ENCODE results near the gene WFDC5. TPM values are rescaled to one million over a fixed set of nuclear protein-coding genes. Genes with fewer than 3 reads are reported as not detected.
A peak's percentile ranks its signal among the peaks of the same experiment; 100 is the strongest.

The WFDC5 gene
- total RNA-seq, 1 experiment from 2014 or later: not detected

DNA sequence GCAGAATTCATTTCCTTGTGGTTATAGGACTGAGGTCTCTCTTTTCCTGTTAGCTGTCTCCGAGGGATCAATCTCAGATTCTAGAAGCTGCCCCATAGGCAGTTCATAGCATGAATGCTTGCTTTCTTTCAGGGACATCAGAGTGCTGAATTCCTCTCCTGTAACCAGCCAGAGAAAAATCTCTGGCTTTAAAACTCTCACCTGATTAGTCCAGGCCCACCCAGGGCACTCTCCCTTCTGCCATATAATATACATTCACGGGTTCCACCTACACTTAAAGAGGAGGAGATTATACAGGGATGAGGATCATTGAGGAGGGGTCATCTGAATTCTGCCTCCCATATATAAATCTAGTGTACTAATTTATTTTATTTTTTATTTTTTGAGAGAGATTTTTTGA is 11.9 kb downstream of the WFDC5 start:
- H3K9me3 Mint-ChIP-seq (ENCODE audit: unreplicated experiment): no peaks in the 10 kb centered on the region
- no peaks in the 10 kb centered on the region for H3K27me3 Mint-ChIP-seq (ENCODE audit: insufficient read depth, unreplicated experiment)
- ChIA-PET POLR2A (no interaction called here), CTCF (interaction anchor here (1.1 kb wide), 1 partner anchor 9 kb away, joined by 4 read pairs; no protein-coding TSS in a partner anchor)
- H3K36me3 Mint-ChIP-seq (ENCODE audit: insufficient read depth, unreplicated experiment): no peaks in the 10 kb centered on the region
- no peak overlapping the region for H3K4me3 Mint-ChIP-seq (ENCODE audit: unreplicated experiment)
- H3K36me3 ChIP-seq (ENCODE audit: control insufficient read depth, insufficient read depth, low read length): no peaks in the 10 kb centered on the region
- H3K4me1 Mint-ChIP-seq (ENCODE audit: low read depth, unreplicated experiment): no peaks in the 10 kb centered on the region
- no peaks in the 10 kb centered on the region for H3K4me1 ChIP-seq
- H3K27me3 ChIP-seq (replicated peaks; ENCODE audit: control insufficient read depth, insufficient read depth, low read length): peaks cover 2% of the 10 kb centered on the region; the same call in 1 of the 2 replicates
- no peaks in the 10 kb centered on the region for H3K9me3 ChIP-seq
- no peak for DNase-seq
- BruUV-seq (replicated peaks): no TSS peak
- intact Hi-C loops (cut with micrococcal nuclease; ENCODE audit: unreplicated experiment): no loop called here
- H3K27ac Mint-ChIP-seq (ENCODE audit: unreplicated experiment): no peak overlapping the region
- no peak overlapping the region for H3K4me3 ChIP-seq (ENCODE audit: low read depth, low read length)
- TF ChIP-seq, protein P1, sequence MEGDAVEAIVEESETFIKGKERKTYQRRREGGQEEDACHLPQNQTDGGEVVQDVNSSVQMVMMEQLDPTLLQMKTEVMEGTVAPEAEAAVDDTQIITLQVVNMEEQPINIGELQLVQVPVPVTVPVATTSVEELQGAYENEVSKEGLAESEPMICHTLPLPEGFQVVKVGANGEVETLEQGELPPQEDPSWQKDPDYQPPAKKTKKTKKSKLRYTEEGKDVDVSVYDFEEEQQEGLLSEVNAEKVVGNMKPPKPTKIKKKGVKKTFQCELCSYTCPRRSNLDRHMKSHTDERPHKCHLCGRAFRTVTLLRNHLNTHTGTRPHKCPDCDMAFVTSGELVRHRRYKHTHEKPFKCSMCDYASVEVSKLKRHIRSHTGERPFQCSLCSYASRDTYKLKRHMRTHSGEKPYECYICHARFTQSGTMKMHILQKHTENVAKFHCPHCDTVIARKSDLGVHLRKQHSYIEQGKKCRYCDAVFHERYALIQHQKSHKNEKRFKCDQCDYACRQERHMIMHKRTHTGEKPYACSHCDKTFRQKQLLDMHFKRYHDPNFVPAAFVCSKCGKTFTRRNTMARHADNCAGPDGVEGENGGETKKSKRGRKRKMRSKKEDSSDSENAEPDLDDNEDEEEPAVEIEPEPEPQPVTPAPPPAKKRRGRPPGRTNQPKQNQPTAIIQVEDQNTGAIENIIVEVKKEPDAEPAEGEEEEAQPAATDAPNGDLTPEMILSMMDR (IDR thresholded peaks at IDR 0.05; ENCODE audit: insufficient read depth in 1 of 2, low read depth in 1 of 2, low read length in 1 of 2, severe bottlenecking in 1 of 2, unreplicated experiment in 1 of 2): no peak

DNA sequence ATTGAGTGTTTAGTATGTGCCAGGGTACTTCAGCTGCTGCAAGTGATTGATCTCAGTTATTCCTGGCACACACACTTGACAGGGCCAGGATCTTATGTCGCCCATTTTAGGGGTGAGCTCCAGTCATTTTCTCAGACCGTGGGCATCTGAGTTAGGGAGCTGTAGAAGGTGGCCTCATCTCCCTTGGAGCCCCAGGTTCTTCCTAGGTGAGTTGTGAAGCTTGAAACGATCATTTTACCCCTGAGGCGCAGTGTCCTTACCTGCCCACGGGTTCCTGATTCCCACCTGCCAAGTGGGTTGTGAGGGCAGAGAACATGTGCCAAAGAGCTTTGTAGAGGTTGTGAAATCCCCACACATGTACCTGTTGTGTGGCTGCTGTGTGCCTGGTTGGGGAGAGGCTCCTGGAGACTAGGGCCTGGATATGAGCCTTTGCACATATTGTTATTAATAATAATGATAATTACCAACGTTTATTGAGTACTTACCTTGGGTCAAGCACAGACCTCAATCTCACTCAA is 13.6 kb downstream of the WFDC5 start:
- ChIA-PET POLR2A (no interaction called here), CTCF (interaction anchor here (0.8 to 2.0 kb wide), 2 partner anchors 10 to 189 kb away, joined by 3 to 6 read pairs; no protein-coding TSS in a partner anchor)
- Histone ChIP-seq H3K4me1 (no peaks in the 10 kb centered on the region), H3K36me3 (ENCODE audit: control insufficient read depth, insufficient read depth, low read length) (no peaks in the 10 kb centered on the region), H3K27me3 (replicated peaks; ENCODE audit: control insufficient read depth, insufficient read depth, low read length) (peaks cover 2% of the 10 kb centered on the region; the same call in 1 of the 2 replicates), H3K9me3 (no peaks in the 10 kb centered on the region), H3K4me3 (ENCODE audit: low read depth, low read length) (no peak overlapping the region)
- TF ChIP-seq, protein P1 (IDR thresholded peaks at IDR 0.05; ENCODE audit: insufficient read depth in 1 of 2, low read depth in 1 of 2, low read length in 1 of 2, severe bottlenecking in 1 of 2, unreplicated experiment in 1 of 2): no peak
- Mint-ChIP-seq H3K27me3 (ENCODE audit: insufficient read depth, unreplicated experiment) (no peaks in the 10 kb centered on the region), H3K4me1 (ENCODE audit: low read depth, unreplicated experiment) (no peaks in the 10 kb centered on the region), H3K4me3 (ENCODE audit: unreplicated experiment) (peak overlapping the region; percentile 27), H3K9me3 (ENCODE audit: unreplicated experiment) (no peaks in the 10 kb centered on the region), H3K27ac (ENCODE audit: unreplicated experiment) (no peak overlapping the region), H3K36me3 (ENCODE audit: insufficient read depth, unreplicated experiment) (no peaks in the 10 kb centered on the region)
- no TSS peak for BruUV-seq (replicated peaks)
- intact Hi-C loops (cut with micrococcal nuclease; ENCODE audit: unreplicated experiment): no loop called here
- DNase-seq: no peak

DNA sequence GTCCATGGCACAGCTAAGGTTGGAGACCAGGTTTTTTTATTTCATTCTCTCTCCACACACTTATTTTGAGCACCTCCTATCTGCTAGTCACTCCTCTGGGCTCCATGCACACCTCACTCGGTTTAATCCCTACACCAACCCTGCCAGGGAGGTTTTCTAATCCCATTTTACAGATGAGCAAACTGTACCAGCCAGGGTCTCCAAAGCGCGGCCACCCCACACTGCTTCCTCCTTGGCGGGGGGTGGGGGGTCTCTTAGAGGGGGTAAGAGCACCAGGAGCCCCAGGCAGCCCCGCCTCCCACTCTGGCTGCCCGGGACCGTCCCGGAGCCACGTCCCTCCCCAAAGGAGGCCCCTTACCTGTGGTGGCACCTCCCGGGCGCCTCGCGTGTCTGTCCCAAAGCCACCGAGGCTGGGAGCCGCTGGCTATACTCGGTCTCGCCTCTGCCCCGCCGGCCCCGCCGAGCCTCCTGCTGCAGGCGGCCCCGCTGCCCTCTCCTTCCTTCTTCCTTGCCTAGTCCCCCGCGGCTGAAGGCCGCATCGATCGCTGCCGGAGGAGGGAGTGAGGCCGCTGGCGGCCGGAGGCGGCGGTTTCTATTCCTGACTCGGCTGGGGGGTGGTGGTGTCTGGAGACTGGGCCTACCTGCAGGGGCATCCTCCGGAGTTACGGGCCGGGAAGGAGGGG is 14.3 kb downstream of the WFDC5 start, which contains the start of gene KCNS1:
KCNS1 (minus strand) TSS at position 565 of the 683 bp plus-strand sequence. CDS start 1,891 bp downstream, outside the sequence.
- intact Hi-C loops (cut with micrococcal nuclease; ENCODE audit: unreplicated experiment): no loop called here
- H3K27me3 ChIP-seq (replicated peaks; ENCODE audit: control insufficient read depth, insufficient read depth, low read length): no peaks in the 10 kb centered on the region
- H3K4me1 ChIP-seq: no peaks in the 10 kb centered on the region
- no peak for DNase-seq
- ChIA-PET CTCF (interaction anchor here (0.8 to 2.0 kb wide), 4 partner anchors 11 to 190 kb away, joined by 3 to 7 read pairs (median 4); no protein-coding TSS in a partner anchor), POLR2A (no interaction called here)
- no peaks in the 10 kb centered on the region for H3K27me3 Mint-ChIP-seq (ENCODE audit: insufficient read depth, unreplicated experiment)
- no TSS peak for BruUV-seq (replicated peaks)
- H3K9me3 ChIP-seq: no peaks in the 10 kb centered on the region
- no peaks in the 10 kb centered on the region for H3K36me3 ChIP-seq (ENCODE audit: control insufficient read depth, insufficient read depth, low read length)
- no peaks in the 10 kb centered on the region for H3K36me3 Mint-ChIP-seq (ENCODE audit: insufficient read depth, unreplicated experiment)
- H3K4me3 ChIP-seq (ENCODE audit: low read depth, low read length): no peak within 1 kb of the TSS
- no peak within 1 kb of the TSS for H3K27ac Mint-ChIP-seq (ENCODE audit: unreplicated experiment)
- no peaks in the 10 kb centered on the region for H3K9me3 Mint-ChIP-seq (ENCODE audit: unreplicated experiment)
- TF ChIP-seq, protein P1 (IDR thresholded peaks at IDR 0.05; ENCODE audit: insufficient read depth in 1 of 2, low read depth in 1 of 2, low read length in 1 of 2, severe bottlenecking in 1 of 2, unreplicated experiment in 1 of 2): no peak
- no peaks in the 10 kb centered on the region for H3K4me1 Mint-ChIP-seq (ENCODE audit: low read depth, unreplicated experiment)
- peak within 1 kb of the TSS; percentile 27 for H3K4me3 Mint-ChIP-seq (ENCODE audit: unreplicated experiment)

All from Caco-2 (cell line).